Panc1 (cell line): ENCODE measurements around the gene VWA8. TPM values are rescaled to one million over a fixed set of nuclear protein-coding genes. Genes with fewer than 3 reads are reported as not detected.

Source experiments
- ATAC-seq: fragments of 200-7000 bp; cut with Tn5 transposase; 2 replicates; pipeline ENCODE4 v1.9.1; 2020; ENCODE audit warnings: mild to moderate bottlenecking, moderate library complexity
- BruUV-seq: library from RNA; stranded (reverse); fragments of 400-500 nt; replicated peaks from 2 replicates; lab custom pipeline; 2021; lab: Mats Ljungman, UMichigan
- CTCF ChIA-PET: fragments of 300-600 bp; sonication (Branson Sonifier 250); formaldehyde crosslinking; loops from one replicate; lab custom pipeline; 2022; ENCODE audit warnings: antibody characterized with exemption; lab: Charles Lee
- POLR2A ChIA-PET: fragments of 300-600 bp; sonication (Branson Sonifier 250); formaldehyde crosslinking; loops from one replicate; lab custom pipeline; 2022; ENCODE audit warnings: antibody characterized with exemption; lab: Charles Lee
- DNase-seq: peaks from one replicate; pipeline ENCODE4 v3.0.0-alpha.2; 2010; ENCODE audit warnings: low read depth, low spot score
- H3K27ac ChIP-seq: 2 replicates; pipeline ENCODE4 v1.5.1; 2011; ENCODE audit warnings: mild to moderate bottlenecking, low read length, inconsistent platforms
- H3K27me3 ChIP-seq: fragments of 200-500 bp; sonication (Bioruptor generic); 2 replicates; pipeline ENCODE4 v1.6.0; 2014; ENCODE audit warnings: low read length, inconsistent platforms; ENCODE audit not compliant: control insufficient read depth, insufficient read depth
- H3K36me3 ChIP-seq: fragments of 200-500 bp; sonication (Bioruptor generic); 2 replicates; pipeline ENCODE4 v1.5.1; 2014; ENCODE audit warnings: inconsistent platforms, mild to moderate bottlenecking, low read length, moderate library complexity; ENCODE audit not compliant: control insufficient read depth, insufficient read depth
- H3K4me1 ChIP-seq: 2 replicates; pipeline ENCODE4 v1.5.1; 2011; ENCODE audit warnings: inconsistent platforms, mild to moderate bottlenecking, low read length, moderate library complexity; ENCODE audit not compliant: control insufficient read depth, insufficient read depth
- H3K4me3 ChIP-seq, 2 experiments: 2 replicates each; pipeline ENCODE4 v1.5.1; 2011 to 2012; ENCODE audit warnings: low read depth in 2 of 2, low read length in 2 of 2, mild to moderate bottlenecking in 2 of 2, inconsistent platforms in 1 of 2, moderate library complexity in 1 of 2
- H3K9me3 ChIP-seq: fragments of 200-500 bp; sonication (Bioruptor generic); 2 replicates; pipeline ENCODE4 v1.5.1; 2014; ENCODE audit warnings: low read depth, mild to moderate bottlenecking, inconsistent platforms, low read length, moderate library complexity; ENCODE audit not compliant: control insufficient read depth, insufficient read depth
- POLR2AphosphoS5 ChIP-seq: IDR thresholded peaks from 2 replicates; pipeline ENCODE4 v1.6.1; 2012; ENCODE audit warnings: mild to moderate bottlenecking, low read depth, low read length, moderate library complexity
- REST ChIP-seq, 2 experiments: IDR thresholded peaks; 2 replicates each; pipeline ENCODE4 v1.6.1; 2011 to 2012; ENCODE audit warnings: low read depth in 2 of 2, control low read depth in 1 of 2, low read length in 1 of 2, mild to moderate bottlenecking in 1 of 2, moderate library complexity in 1 of 2; ENCODE audit not compliant: insufficient read depth in 1 of 2
- SIN3A ChIP-seq: IDR thresholded peaks from 2 replicates; pipeline ENCODE4 v1.6.1; 2012; ENCODE audit warnings: low read depth, mild to moderate bottlenecking, low read length, moderate library complexity, borderline replicate concordance; ENCODE audit not compliant: insufficient read depth
- TCF7L2 ChIP-seq: IDR thresholded peaks from 2 replicates; pipeline ENCODE4 v1.6.1; 2011; ENCODE audit warnings: mild to moderate bottlenecking, low read depth, low read length, inconsistent platforms
- in situ Hi-C: cut with HindIII; loops from 2 replicates; pipeline ENCODE4 v1.10.0; 2016; ENCODE audit warnings: low sequenced_read_pairs, low pct_unique_long_range_greater_than_20kb
- intact Hi-C: fragments of 100-400 bp; cut with micrococcal nuclease; formaldehyde crosslinking; loops from one replicate; pipeline ENCODE4 v1.10.0; 2022; ENCODE audit not compliant: unreplicated experiment
- total RNA-seq: library from RNA; stranded (reverse); gene quantifications from one replicate; pipeline ENCODE4 v1.2.1, GENCODE V29; 2021; ENCODE audit not compliant: unreplicated experiment
- TF ChIP-seq, protein P1 (sequence below): fragments of 450-650 bp; IDR thresholded peaks from 2 replicates; pipeline ENCODE4 v1.5.1; 2017; ENCODE audit warnings: mild to moderate bottlenecking

Gene VWA8
- total RNA-seq, 1 experiment from 2014 or later = 11.2 TPM

GRCh38 chr13:41995336-41995735, 34.4 kb upstream of the VWA8 start:
- ChIA-PET POLR2A (no interaction called here), CTCF (no interaction called here)
- Histone ChIP-seq H3K27ac (no peak overlapping the region), H3K27me3 (no peaks in the 10 kb centered on the region), H3K4me1 (no peaks in the 10 kb centered on the region), H3K4me3 (no peak overlapping the region), H3K9me3 (no peaks in the 10 kb centered on the region), H3K36me3 (no peaks in the 10 kb centered on the region)
- no TSS peak for BruUV-seq
- intact Hi-C loops (no loop called here), in situ Hi-C loops (no loop called here)
- TF ChIP-seq, protein P1, sequence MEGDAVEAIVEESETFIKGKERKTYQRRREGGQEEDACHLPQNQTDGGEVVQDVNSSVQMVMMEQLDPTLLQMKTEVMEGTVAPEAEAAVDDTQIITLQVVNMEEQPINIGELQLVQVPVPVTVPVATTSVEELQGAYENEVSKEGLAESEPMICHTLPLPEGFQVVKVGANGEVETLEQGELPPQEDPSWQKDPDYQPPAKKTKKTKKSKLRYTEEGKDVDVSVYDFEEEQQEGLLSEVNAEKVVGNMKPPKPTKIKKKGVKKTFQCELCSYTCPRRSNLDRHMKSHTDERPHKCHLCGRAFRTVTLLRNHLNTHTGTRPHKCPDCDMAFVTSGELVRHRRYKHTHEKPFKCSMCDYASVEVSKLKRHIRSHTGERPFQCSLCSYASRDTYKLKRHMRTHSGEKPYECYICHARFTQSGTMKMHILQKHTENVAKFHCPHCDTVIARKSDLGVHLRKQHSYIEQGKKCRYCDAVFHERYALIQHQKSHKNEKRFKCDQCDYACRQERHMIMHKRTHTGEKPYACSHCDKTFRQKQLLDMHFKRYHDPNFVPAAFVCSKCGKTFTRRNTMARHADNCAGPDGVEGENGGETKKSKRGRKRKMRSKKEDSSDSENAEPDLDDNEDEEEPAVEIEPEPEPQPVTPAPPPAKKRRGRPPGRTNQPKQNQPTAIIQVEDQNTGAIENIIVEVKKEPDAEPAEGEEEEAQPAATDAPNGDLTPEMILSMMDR = no peak
- no peak for TF ChIP-seq REST (IDR thresholded peaks at IDR 0.05; ENCODE audit: insufficient read depth in 1 of 2, low read depth in 2 of 2, low read length in 1 of 2)
- no peak for TF ChIP-seq POLR2AphosphoS5
- no peak for TF ChIP-seq SIN3A
- no peak for TF ChIP-seq TCF7L2
- no peak for ATAC-seq
- no peak for DNase-seq

DNA sequence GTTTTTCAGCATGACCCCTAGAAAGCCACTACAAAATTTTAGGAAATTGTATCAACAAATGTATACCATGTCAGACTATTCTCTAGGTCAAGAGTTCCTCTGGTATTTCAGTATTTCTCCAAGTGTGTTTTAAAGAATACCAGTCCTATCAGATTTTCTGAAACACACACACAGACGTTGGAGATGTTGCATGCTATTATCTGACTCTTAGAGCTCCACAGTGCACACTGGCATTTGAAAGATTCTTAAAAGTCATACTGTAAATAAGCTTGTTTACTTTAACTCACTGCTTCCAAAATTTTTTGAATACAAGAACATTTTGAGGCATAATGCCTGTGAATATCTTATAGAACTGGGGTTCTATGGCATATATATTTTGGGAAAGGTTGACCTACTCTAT, 33.8 kb upstream of the VWA8 start:
- CTCF ChIA-PET = no interaction called here
- no peaks in the 10 kb centered on the region for H3K4me1 ChIP-seq
- no peak for DNase-seq
- no peaks in the 10 kb centered on the region for H3K27me3 ChIP-seq
- no peaks in the 10 kb centered on the region for H3K36me3 ChIP-seq
- BruUV-seq = no TSS peak
- no peak for ATAC-seq
- no peak for TF ChIP-seq REST (IDR thresholded peaks at IDR 0.05; ENCODE audit: insufficient read depth in 1 of 2, low read depth in 2 of 2, low read length in 1 of 2)
- TF ChIP-seq, protein P1 = no peak
- TF ChIP-seq POLR2AphosphoS5 = no peak
- no peak for TF ChIP-seq SIN3A
- H3K27ac ChIP-seq = no peak overlapping the region
- POLR2A ChIA-PET = no interaction called here
- in situ Hi-C loops (no loop called here), intact Hi-C loops (no loop called here)
- no peak overlapping the region for H3K4me3 ChIP-seq
- H3K9me3 ChIP-seq = no peaks in the 10 kb centered on the region
